ENCODE data around the gene PARP15. TPM values are rescaled to one million over a fixed set of nuclear protein-coding genes. Genes with fewer than 3 reads are reported as not detected.

PARP15 gene
- total RNA-seq, 1 experiment from 2014 or later: 0.07 TPM

GRCh38 chr3:122548619-122549018, 28.8 kb upstream of the PARP15 start:
- H3K9me3 Mint-ChIP-seq (ENCODE audit: unreplicated experiment): no peaks in the 10 kb centered on the region

GRCh38 chr3:122553171-122553570, 24.3 kb upstream of the PARP15 start:
- Mint-ChIP-seq H3K36me3 (ENCODE audit: insufficient read depth, unreplicated experiment) (peaks cover 8% of the 10 kb centered on the region), H3K4me1 (ENCODE audit: low read depth, unreplicated experiment) (no peaks in the 10 kb centered on the region), H3K4me3 (ENCODE audit: unreplicated experiment) (no peak overlapping the region), H3K9me3 (ENCODE audit: unreplicated experiment) (no peaks in the 10 kb centered on the region), H3K27ac (ENCODE audit: unreplicated experiment) (no peak overlapping the region), H3K27me3 (ENCODE audit: insufficient read depth, unreplicated experiment) (no peaks in the 10 kb centered on the region)
- Histone ChIP-seq H3K36me3 (ENCODE audit: control insufficient read depth, insufficient read depth, low read length) (no peaks in the 10 kb centered on the region; the same call in 1 of the 2 replicates), H3K9me3 (no peaks in the 10 kb centered on the region), H3K4me3 (ENCODE audit: low read depth, low read length) (no peak overlapping the region), H3K4me1 (no peaks in the 10 kb centered on the region), H3K27me3 (replicated peaks; ENCODE audit: control insufficient read depth, insufficient read depth, low read length) (no peaks in the 10 kb centered on the region)
- no peak for TF ChIP-seq CTCF (IDR thresholded peaks at IDR 0.05; ENCODE audit: insufficient read depth in 1 of 2, low read depth in 1 of 2, low read length in 1 of 2, severe bottlenecking in 1 of 2, unreplicated experiment in 1 of 2)
- intact Hi-C loops (cut with micrococcal nuclease; ENCODE audit: unreplicated experiment): no loop called here
- ChIA-PET CTCF (no interaction called here), POLR2A (no interaction called here)
- DNase-seq: no peak
- no TSS peak for BruUV-seq (replicated peaks)

More at GRCh38 chr3:122548619-122549018, 28.8 kb upstream of the PARP15 start:
- ChIA-PET CTCF (interaction anchor here (0.5 kb wide), 1 partner anchor 55 kb away, joined by 4 read pairs; no protein-coding TSS in a partner anchor), POLR2A (no interaction called here)
- no peak for DNase-seq
- Histone ChIP-seq H3K27me3 (replicated peaks; ENCODE audit: control insufficient read depth, insufficient read depth, low read length) (no peaks in the 10 kb centered on the region), H3K4me3 (ENCODE audit: low read depth, low read length) (no peak overlapping the region), H3K9me3 (no peaks in the 10 kb centered on the region), H3K4me1 (no peaks in the 10 kb centered on the region), H3K36me3 (ENCODE audit: control insufficient read depth, insufficient read depth, low read length) (no peaks in the 10 kb centered on the region)
- BruUV-seq (replicated peaks): no TSS peak
- H3K27me3 Mint-ChIP-seq (ENCODE audit: insufficient read depth, unreplicated experiment): no peaks in the 10 kb centered on the region
- no peak for TF ChIP-seq CTCF (IDR thresholded peaks at IDR 0.05; ENCODE audit: insufficient read depth in 1 of 2, low read depth in 1 of 2, low read length in 1 of 2, severe bottlenecking in 1 of 2, unreplicated experiment in 1 of 2)
- no peak overlapping the region for H3K4me3 Mint-ChIP-seq (ENCODE audit: unreplicated experiment)
- H3K27ac Mint-ChIP-seq (ENCODE audit: unreplicated experiment): no peak overlapping the region
- H3K4me1 Mint-ChIP-seq (ENCODE audit: low read depth, unreplicated experiment): no peaks in the 10 kb centered on the region
- peaks cover 17% of the 10 kb centered on the region for H3K36me3 Mint-ChIP-seq (ENCODE audit: insufficient read depth, unreplicated experiment)
- intact Hi-C loops (cut with micrococcal nuclease; ENCODE audit: unreplicated experiment): no loop called here

- no peaks in the 10 kb centered on the region for H3K4me1 ChIP-seq
- ChIA-PET POLR2A (no interaction called here), CTCF (no interaction called here)
- no peak for TF ChIP-seq CTCF (IDR thresholded peaks at IDR 0.05; ENCODE audit: insufficient read depth in 1 of 2, low read depth in 1 of 2, low read length in 1 of 2, severe bottlenecking in 1 of 2, unreplicated experiment in 1 of 2)
- no peak overlapping the region for H3K4me3 ChIP-seq (ENCODE audit: low read depth, low read length)
- Mint-ChIP-seq H3K4me1 (ENCODE audit: low read depth, unreplicated experiment) (no peaks in the 10 kb centered on the region), H3K36me3 (ENCODE audit: insufficient read depth, unreplicated experiment) (peaks cover 8% of the 10 kb centered on the region), H3K27ac (ENCODE audit: unreplicated experiment) (no peak overlapping the region), H3K27me3 (ENCODE audit: insufficient read depth, unreplicated experiment) (no peaks in the 10 kb centered on the region), H3K9me3 (ENCODE audit: unreplicated experiment) (no peaks in the 10 kb centered on the region), H3K4me3 (ENCODE audit: unreplicated experiment) (no peak overlapping the region)
- no peaks in the 10 kb centered on the region for H3K9me3 ChIP-seq
- DNase-seq: no peak
- H3K36me3 ChIP-seq (ENCODE audit: control insufficient read depth, insufficient read depth, low read length): no peaks in the 10 kb centered on the region; the same call in 1 of the 2 replicates
- intact Hi-C loops (cut with micrococcal nuclease; ENCODE audit: unreplicated experiment): no loop called here
- BruUV-seq (replicated peaks): TSS peak; percentile 27
- H3K27me3 ChIP-seq (replicated peaks; ENCODE audit: control insufficient read depth, insufficient read depth, low read length): no peaks in the 10 kb centered on the region
These were observed 22.0 kb upstream of the PARP15 start for GRCh38 chr3:122555275-122556071.
